SK-N-SH treated with all-trans-retinoic acid at 6 μM for 48 hours (cell line): ENCODE data around the gene AIG1.

Experiments used
- ATAC-seq: fragments of 200-7000 bp; cut with Tn5 transposase; 3 replicates; pipeline ENCODE4 v1.9.1; 2020; ENCODE audit warnings: mild to moderate bottlenecking, moderate library complexity
- ARNTL ChIP-seq: fragments of 450-650 bp; formaldehyde crosslinking; IDR thresholded peaks from 2 replicates; pipeline ENCODE4 v1.5.0; 2020; ENCODE audit warnings: low read depth, mild to moderate bottlenecking, moderate library complexity, borderline replicate concordance
- BACH2 ChIP-seq: fragments of 250-450 bp; sonication (Bioruptor Pico); IDR thresholded peaks from 2 replicates; pipeline ENCODE4 v1.9.0; 2021; ENCODE audit warnings: mild to moderate bottlenecking, borderline replicate concordance
- CSDC2 ChIP-seq: fragments of 250-450 bp; sonication (Bioruptor Pico); IDR thresholded peaks from 2 replicates; pipeline ENCODE4 v1.5.0; 2020; ENCODE audit warnings: mild to moderate bottlenecking, moderate library complexity
- ESRRG ChIP-seq: fragments of 250-450 bp; sonication (Bioruptor Pico); IDR thresholded peaks from 2 replicates; pipeline ENCODE4 v1.6.1; 2021; ENCODE audit warnings: mild to moderate bottlenecking
- GLIS3 ChIP-seq: fragments of 250-450 bp; sonication (Bioruptor Pico); IDR thresholded peaks from 2 replicates; pipeline ENCODE4 v1.5.0; 2020; ENCODE audit warnings: mild to moderate bottlenecking, moderate library complexity
- ISL1 ChIP-seq: fragments of 250-450 bp; sonication (Bioruptor Pico); IDR thresholded peaks from 2 replicates; pipeline ENCODE4 v2.1.2; 2022; ENCODE audit warnings: mild to moderate bottlenecking, moderate library complexity
- OSR1 ChIP-seq: fragments of 250-450 bp; sonication (Bioruptor Pico); IDR thresholded peaks from 2 replicates; pipeline ENCODE4 v1.8.0; 2022; ENCODE audit warnings: moderate library complexity, mild to moderate bottlenecking, inconsistent platforms
- RARB ChIP-seq: fragments of 250-450 bp; sonication (Bioruptor Pico); IDR thresholded peaks from 2 replicates; pipeline ENCODE4 v1.8.0; 2021; ENCODE audit warnings: mild to moderate bottlenecking, moderate library complexity
- TCF4 ChIP-seq: fragments of 250-450 bp; sonication (Bioruptor Pico); IDR thresholded peaks from 2 replicates; pipeline ENCODE4 v1.8.0; 2021; ENCODE audit warnings: mild to moderate bottlenecking, moderate library complexity, borderline replicate concordance
- ZC3H10 ChIP-seq: fragments of 250-450 bp; sonication (Bioruptor Pico); IDR thresholded peaks from 2 replicates; pipeline ENCODE4 v1.5.1; 2021; ENCODE audit warnings: mild to moderate bottlenecking, moderate library complexity
- ZFP3 ChIP-seq: fragments of 250-450 bp; sonication (Bioruptor Pico); IDR thresholded peaks from 2 replicates; pipeline ENCODE4 v1.5.0; 2020; ENCODE audit warnings: mild to moderate bottlenecking, moderate library complexity
- ZFP30 ChIP-seq: fragments of 450-650 bp; formaldehyde crosslinking; IDR thresholded peaks from 2 replicates; pipeline ENCODE4 v1.5.0; 2022; ENCODE audit warnings: mild to moderate bottlenecking, moderate library complexity
- ZNF70 ChIP-seq: fragments of 450-650 bp; formaldehyde crosslinking; IDR thresholded peaks from 2 replicates; pipeline ENCODE4 v1.5.0; 2020; ENCODE audit warnings: mild to moderate bottlenecking, moderate library complexity
- ZNF8 ChIP-seq: fragments of 450-650 bp; formaldehyde crosslinking; IDR thresholded peaks from 2 replicates; pipeline ENCODE4 v1.5.0; 2020; ENCODE audit warnings: mild to moderate bottlenecking, moderate library complexity
- TF ChIP-seq, protein P1 (sequence below): fragments of 250-450 bp; sonication (Bioruptor Pico); IDR thresholded peaks from 2 replicates; pipeline ENCODE4 v1.8.0; 2020; ENCODE audit warnings: mild to moderate bottlenecking, moderate library complexity, borderline replicate concordance
- TF ChIP-seq, protein P2 (sequence below): fragments of 250-450 bp; sonication (Bioruptor Pico); IDR thresholded peaks from 2 replicates; pipeline ENCODE4 v1.5.0; 2020; ENCODE audit warnings: mild to moderate bottlenecking, moderate library complexity
- TF ChIP-seq, protein P3 (sequence below): fragments of 250-450 bp; sonication (Bioruptor Pico); IDR thresholded peaks from 2 replicates; pipeline ENCODE4 v1.8.0; 2021; ENCODE audit warnings: low read depth, mild to moderate bottlenecking, moderate library complexity, borderline replicate concordance
- TF ChIP-seq, protein P4 (sequence below): fragments of 250-450 bp; sonication (Bioruptor Pico); IDR thresholded peaks from 2 replicates; pipeline ENCODE4 v1.5.1; 2021; ENCODE audit warnings: mild to moderate bottlenecking, moderate library complexity

The AIG1 gene

DNA sequence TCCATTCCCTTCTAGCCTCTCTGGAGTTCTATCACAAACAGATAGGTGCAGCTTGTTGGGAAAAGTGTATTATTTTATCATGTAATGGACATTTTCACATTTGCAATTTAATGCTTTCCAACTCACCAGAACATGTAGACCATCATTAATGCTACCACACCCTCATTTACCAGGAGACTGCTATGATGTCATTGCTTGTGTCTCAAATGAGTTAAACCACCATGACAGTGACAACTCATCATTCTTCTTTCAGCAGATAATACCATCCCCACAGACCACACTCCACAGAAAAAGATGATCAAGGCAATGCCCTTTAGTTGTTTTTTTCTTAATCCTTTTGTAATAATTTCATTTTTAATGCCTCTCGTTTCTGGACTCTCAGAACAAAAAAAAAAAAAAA lies 168.7 kb downstream of the AIG1 start:
- TF ChIP-seq ZFP3 (CRISPR knock-in tag) (no peak), CSDC2 (CRISPR knock-in tag) (no peak), GLIS3 (CRISPR knock-in tag) (no peak), ARNTL (CRISPR knock-in tag) (no peak), OSR1 (CRISPR knock-in tag) (no peak), ZFP30 (CRISPR knock-in tag) (no peak), TCF4 (no peak), ZNF70 (CRISPR knock-in tag) (no peak), ZNF8 (no peak), ZC3H10 (CRISPR knock-in tag) (no peak), ESRRG (no peak), RARB (CRISPR knock-in tag) (no peak), ISL1 (CRISPR knock-in tag) (no peak)
- TF ChIP-seq, protein P1, sequence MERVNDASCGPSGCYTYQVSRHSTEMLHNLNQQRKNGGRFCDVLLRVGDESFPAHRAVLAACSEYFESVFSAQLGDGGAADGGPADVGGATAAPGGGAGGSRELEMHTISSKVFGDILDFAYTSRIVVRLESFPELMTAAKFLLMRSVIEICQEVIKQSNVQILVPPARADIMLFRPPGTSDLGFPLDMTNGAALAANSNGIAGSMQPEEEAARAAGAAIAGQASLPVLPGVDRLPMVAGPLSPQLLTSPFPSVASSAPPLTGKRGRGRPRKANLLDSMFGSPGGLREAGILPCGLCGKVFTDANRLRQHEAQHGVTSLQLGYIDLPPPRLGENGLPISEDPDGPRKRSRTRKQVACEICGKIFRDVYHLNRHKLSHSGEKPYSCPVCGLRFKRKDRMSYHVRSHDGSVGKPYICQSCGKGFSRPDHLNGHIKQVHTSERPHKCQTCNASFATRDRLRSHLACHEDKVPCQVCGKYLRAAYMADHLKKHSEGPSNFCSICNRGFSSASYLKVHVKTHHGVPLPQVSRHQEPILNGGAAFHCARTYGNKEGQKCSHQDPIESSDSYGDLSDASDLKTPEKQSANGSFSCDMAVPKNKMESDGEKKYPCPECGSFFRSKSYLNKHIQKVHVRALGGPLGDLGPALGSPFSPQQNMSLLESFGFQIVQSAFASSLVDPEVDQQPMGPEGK (CRISPR knock-in tag), result no peak
- TF ChIP-seq, protein P2, sequence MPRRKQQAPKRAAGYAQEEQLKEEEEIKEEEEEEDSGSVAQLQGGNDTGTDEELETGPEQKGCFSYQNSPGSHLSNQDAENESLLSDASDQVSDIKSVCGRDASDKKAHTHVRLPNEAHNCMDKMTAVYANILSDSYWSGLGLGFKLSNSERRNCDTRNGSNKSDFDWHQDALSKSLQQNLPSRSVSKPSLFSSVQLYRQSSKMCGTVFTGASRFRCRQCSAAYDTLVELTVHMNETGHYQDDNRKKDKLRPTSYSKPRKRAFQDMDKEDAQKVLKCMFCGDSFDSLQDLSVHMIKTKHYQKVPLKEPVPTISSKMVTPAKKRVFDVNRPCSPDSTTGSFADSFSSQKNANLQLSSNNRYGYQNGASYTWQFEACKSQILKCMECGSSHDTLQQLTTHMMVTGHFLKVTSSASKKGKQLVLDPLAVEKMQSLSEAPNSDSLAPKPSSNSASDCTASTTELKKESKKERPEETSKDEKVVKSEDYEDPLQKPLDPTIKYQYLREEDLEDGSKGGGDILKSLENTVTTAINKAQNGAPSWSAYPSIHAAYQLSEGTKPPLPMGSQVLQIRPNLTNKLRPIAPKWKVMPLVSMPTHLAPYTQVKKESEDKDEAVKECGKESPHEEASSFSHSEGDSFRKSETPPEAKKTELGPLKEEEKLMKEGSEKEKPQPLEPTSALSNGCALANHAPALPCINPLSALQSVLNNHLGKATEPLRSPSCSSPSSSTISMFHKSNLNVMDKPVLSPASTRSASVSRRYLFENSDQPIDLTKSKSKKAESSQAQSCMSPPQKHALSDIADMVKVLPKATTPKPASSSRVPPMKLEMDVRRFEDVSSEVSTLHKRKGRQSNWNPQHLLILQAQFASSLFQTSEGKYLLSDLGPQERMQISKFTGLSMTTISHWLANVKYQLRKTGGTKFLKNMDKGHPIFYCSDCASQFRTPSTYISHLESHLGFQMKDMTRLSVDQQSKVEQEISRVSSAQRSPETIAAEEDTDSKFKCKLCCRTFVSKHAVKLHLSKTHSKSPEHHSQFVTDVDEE (CRISPR knock-in tag), result no peak
- ATAC-seq, result no peak

DNA sequence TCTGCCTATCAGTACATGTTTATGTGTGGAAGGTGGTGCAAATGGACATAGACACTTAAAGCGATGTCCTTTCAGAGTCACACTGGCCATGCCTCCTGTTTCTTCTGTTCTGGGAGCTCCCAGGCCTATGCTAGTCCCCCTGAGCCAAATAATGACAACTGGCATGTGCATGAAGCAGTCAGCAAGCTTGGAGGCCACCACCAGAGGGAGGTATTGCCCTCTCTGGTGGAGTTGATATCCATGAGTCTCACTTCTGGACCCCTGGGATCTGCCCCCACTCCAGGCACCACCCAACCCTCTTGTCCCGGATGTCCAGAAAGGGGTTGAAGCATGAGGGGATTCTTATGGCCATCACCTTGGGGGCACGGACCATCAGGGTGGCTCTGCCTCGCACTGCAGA lies 172.2 kb downstream of the AIG1 start:
- no peak for TF ChIP-seq ZFP30 (CRISPR knock-in tag)
- no peak for TF ChIP-seq TCF4
- TF ChIP-seq, protein P3, sequence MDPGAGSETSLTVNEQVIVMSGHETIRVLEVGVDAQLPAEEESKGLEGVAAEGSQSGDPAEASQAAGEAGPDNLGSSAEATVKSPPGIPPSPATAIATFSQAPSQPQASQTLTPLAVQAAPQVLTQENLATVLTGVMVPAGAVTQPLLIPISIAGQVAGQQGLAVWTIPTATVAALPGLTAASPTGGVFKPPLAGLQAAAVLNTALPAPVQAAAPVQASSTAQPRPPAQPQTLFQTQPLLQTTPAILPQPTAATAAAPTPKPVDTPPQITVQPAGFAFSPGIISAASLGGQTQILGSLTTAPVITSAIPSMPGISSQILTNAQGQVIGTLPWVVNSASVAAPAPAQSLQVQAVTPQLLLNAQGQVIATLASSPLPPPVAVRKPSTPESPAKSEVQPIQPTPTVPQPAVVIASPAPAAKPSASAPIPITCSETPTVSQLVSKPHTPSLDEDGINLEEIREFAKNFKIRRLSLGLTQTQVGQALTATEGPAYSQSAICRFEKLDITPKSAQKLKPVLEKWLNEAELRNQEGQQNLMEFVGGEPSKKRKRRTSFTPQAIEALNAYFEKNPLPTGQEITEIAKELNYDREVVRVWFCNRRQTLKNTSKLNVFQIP (CRISPR knock-in tag), result no peak
- TF ChIP-seq, protein P4, sequence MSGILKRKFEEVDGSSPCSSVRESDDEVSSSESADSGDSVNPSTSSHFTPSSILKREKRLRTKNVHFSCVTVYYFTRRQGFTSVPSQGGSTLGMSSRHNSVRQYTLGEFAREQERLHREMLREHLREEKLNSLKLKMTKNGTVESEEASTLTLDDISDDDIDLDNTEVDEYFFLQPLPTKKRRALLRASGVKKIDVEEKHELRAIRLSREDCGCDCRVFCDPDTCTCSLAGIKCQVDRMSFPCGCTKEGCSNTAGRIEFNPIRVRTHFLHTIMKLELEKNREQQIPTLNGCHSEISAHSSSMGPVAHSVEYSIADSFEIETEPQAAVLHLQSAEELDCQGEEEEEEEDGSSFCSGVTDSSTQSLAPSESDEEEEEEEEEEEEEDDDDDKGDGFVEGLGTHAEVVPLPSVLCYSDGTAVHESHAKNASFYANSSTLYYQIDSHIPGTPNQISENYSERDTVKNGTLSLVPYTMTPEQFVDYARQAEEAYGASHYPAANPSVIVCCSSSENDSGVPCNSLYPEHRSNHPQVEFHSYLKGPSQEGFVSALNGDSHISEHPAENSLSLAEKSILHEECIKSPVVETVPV (CRISPR knock-in tag), result no peak
- TF ChIP-seq ZNF70 (CRISPR knock-in tag), result no peak
- TF ChIP-seq OSR1 (CRISPR knock-in tag), result no peak
- no peak for TF ChIP-seq ISL1 (CRISPR knock-in tag)
- no peak for TF ChIP-seq BACH2 (CRISPR knock-in tag)
- no peak for TF ChIP-seq CSDC2 (CRISPR knock-in tag)
- TF ChIP-seq RARB (CRISPR knock-in tag), result no peak
- TF ChIP-seq GLIS3 (CRISPR knock-in tag), result no peak
- no peak for TF ChIP-seq ARNTL (CRISPR knock-in tag)
- TF ChIP-seq, protein P2 (CRISPR knock-in tag), result no peak
- no peak for TF ChIP-seq ZNF8
- peak; percentile 76 for ATAC-seq

DNA sequence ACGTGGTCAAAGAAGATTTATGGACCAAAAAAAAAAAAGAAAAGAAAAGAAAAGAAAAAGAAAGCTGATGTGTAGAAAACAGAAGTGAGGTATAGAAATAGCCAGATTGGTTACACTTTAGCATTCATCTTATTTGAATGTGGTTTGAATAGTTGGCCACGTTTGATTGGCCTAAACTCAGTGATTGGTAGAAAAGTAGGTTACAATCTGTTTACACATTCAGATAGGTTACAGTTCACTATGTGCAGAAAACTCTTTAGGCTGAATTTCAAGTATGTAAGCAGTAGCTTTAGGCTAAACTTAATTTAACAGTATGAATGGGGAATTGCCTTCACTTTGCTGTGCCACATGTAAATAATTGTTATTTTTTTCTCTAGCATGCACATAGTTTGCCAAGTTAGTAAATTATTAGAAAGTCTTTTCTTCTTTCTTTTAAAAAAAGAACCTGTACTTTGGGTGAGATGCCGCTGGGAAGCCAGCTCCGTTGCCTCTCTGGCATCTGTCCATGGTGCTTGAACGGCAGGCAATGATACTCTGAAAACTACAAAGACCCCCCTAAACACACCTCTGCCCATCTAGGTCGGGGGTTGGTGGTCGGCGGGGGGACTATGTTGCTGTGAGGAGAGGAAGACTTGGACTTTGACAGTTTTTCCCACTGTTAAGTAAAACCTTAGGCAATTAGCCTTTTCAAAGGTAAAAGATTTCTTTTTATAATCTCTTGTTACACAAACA lies 173.0 kb downstream of the AIG1 start:
- no peak for TF ChIP-seq BACH2 (CRISPR knock-in tag)
- TF ChIP-seq, protein P2 (CRISPR knock-in tag), result no peak
- TF ChIP-seq, protein P3 (CRISPR knock-in tag), result no peak
- ATAC-seq, result no peak
